Vagina (tissue), 2 donors: ENCODE results near the gene C3orf33. TPM values are rescaled to one million over a fixed set of nuclear protein-coding genes. Genes with fewer than 3 reads are reported as not detected.

Experiments
- DNase-seq, 2 donors: peaks; one replicate each; pipeline ENCODE4 v3.0.0-alpha.2; 2017; ENCODE audit errors: extremely low spot score in 2 of 2
- H3K27ac ChIP-seq: fragments of 200-600 bp; sonication (generic); one replicate; pipeline ENCODE4 v1.5.1; 2019
- H3K27me3 ChIP-seq: fragments of 200-600 bp; sonication (generic); one replicate; pipeline ENCODE4 v1.5.1; 2019
- H3K36me3 ChIP-seq, 2 donors: fragments of 200-600 bp; sonication (generic); one replicate each; pipeline ENCODE4 v1.5.1; 2017 to 2019
- H3K4me1 ChIP-seq: fragments of 200-600 bp; sonication (generic); one replicate; pipeline ENCODE4 v1.5.1; 2019
- H3K4me3 ChIP-seq, 2 donors: fragments of 200-600 bp; sonication (generic); 1 replicate in 1 of 2; 2 replicates in 1 of 2; pipeline ENCODE4 v1.5.1; 2016 to 2019
- H3K9me3 ChIP-seq: fragments of 200-600 bp; sonication (generic); one replicate; pipeline ENCODE4 v1.5.1; 2019
- POLR2A ChIP-seq, 2 donors: fragments of 450-650 bp; IDR thresholded peaks; one replicate each; pipeline ENCODE4 v1.6.1; 2017; ENCODE audit warnings: antibody characterized with exemption in 2 of 2, mild to moderate bottlenecking in 2 of 2, moderate library complexity in 2 of 2
- POLR2AphosphoS5 ChIP-seq, 2 donors: sonication (generic); formaldehyde crosslinking; IDR thresholded peaks; one replicate each; pipeline ENCODE4 v1.9.0; 2017; ENCODE audit warnings: antibody characterized with exemption in 2 of 2, mild to moderate bottlenecking in 2 of 2, low read depth in 1 of 2; ENCODE audit not compliant: insufficient read depth in 1 of 2
- intact Hi-C: fragments of 100-400 bp; cut with DNase I; formaldehyde crosslinking; loops from one replicate; pipeline ENCODE4 v1.15.1; 2023
- total RNA-seq: library from RNA; depleted of rRNA; stranded (reverse); fragments of >200 nt; gene quantifications from one replicate; pipeline ENCODE4 v1.2.3, GENCODE V29; 2016
- TF ChIP-seq, protein P1 (sequence below), 3 experiments: fragments of 450-650 bp in 2 of 3; fragments of 200-600 bp in 1 of 3; sonication (generic) in 1 of 3; IDR thresholded peaks; one replicate each; pipeline ENCODE4 v1.5.1; 2017 to 2019; ENCODE audit warnings: antibody characterized with exemption in 3 of 3, mild to moderate bottlenecking in 2 of 3, moderate library complexity in 2 of 3

C3orf33 gene
- total RNA-seq, 1 donor from 2014 or later = 1.7 TPM

DNA sequence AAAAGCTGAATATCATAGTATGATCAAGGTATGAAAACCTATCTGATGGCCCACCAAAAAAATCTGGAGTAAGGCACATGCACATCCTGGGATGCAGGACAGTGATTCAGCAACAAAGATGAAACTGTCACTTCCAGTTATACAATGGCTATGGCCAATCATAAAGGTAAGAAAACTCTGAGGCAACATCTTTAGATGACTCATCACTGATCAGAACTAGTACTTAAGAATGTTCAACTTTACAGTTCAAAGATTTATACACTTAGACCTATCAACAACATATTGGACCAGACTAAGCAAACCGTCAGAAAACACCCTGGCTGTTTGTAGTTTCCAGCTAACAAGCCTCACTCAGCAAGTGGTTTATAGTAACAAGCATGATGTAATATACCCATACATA, 39.9 kb downstream of the C3orf33 start:
- intact Hi-C loops = no loop called here
- no peak for DNase-seq
- H3K27me3 ChIP-seq = no peaks in the 10 kb centered on the region
- no peaks in the 10 kb centered on the region for H3K9me3 ChIP-seq
- H3K36me3 ChIP-seq = no peaks in the 10 kb centered on the region
- H3K4me1 ChIP-seq = no peaks in the 10 kb centered on the region
- H3K4me3 ChIP-seq = no peak overlapping the region
- TF ChIP-seq POLR2A (IDR thresholded peaks at IDR 0.05) (no peak), POLR2AphosphoS5 (IDR thresholded peaks at IDR 0.05; ENCODE audit: insufficient read depth in 1 of 2, low read depth in 1 of 2) (no peak)
- TF ChIP-seq, protein P1, sequence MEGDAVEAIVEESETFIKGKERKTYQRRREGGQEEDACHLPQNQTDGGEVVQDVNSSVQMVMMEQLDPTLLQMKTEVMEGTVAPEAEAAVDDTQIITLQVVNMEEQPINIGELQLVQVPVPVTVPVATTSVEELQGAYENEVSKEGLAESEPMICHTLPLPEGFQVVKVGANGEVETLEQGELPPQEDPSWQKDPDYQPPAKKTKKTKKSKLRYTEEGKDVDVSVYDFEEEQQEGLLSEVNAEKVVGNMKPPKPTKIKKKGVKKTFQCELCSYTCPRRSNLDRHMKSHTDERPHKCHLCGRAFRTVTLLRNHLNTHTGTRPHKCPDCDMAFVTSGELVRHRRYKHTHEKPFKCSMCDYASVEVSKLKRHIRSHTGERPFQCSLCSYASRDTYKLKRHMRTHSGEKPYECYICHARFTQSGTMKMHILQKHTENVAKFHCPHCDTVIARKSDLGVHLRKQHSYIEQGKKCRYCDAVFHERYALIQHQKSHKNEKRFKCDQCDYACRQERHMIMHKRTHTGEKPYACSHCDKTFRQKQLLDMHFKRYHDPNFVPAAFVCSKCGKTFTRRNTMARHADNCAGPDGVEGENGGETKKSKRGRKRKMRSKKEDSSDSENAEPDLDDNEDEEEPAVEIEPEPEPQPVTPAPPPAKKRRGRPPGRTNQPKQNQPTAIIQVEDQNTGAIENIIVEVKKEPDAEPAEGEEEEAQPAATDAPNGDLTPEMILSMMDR (IDR thresholded peaks at IDR 0.05) = no peak
- no peak overlapping the region for H3K27ac ChIP-seq

DNA sequence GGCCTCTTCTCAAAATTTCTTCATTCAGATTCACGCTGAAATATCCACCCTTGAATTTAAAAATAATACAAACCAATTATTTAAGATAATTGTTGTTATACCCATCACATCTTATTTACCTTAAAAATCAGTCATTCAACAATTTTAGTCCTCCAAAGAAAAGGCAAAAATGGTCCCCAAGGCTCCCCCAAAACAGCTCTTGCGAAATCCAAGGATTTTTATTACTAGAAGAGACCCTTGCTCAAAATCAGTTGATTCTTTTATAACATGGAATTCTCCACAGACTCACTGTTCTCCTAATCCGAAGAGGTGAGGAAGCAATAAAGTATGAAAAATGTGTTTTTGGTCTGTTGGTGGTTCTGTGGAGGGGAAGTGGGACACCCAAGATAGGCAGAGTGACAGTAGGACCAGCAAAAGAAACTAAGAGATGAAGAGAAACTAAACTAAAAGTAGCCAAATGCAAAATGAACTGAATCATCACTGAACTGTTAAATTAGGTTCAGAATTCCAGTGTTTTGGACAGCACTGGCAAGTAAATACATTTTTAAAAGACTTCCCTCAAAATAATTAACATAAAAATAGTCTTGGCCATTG, 42.1 kb downstream of the C3orf33 start:
- Histone ChIP-seq H3K27ac (no peak overlapping the region), H3K27me3 (no peaks in the 10 kb centered on the region), H3K36me3 (no peaks in the 10 kb centered on the region), H3K4me1 (no peaks in the 10 kb centered on the region), H3K4me3 (no peak overlapping the region), H3K9me3 (no peaks in the 10 kb centered on the region)
- intact Hi-C loops = no loop called here
- no peak for DNase-seq
- no peak for TF ChIP-seq POLR2A (IDR thresholded peaks at IDR 0.05)
- no peak for TF ChIP-seq POLR2AphosphoS5 (IDR thresholded peaks at IDR 0.05; ENCODE audit: insufficient read depth in 1 of 2, low read depth in 1 of 2)
- TF ChIP-seq, protein P1 (IDR thresholded peaks at IDR 0.05) = no peak

DNA sequence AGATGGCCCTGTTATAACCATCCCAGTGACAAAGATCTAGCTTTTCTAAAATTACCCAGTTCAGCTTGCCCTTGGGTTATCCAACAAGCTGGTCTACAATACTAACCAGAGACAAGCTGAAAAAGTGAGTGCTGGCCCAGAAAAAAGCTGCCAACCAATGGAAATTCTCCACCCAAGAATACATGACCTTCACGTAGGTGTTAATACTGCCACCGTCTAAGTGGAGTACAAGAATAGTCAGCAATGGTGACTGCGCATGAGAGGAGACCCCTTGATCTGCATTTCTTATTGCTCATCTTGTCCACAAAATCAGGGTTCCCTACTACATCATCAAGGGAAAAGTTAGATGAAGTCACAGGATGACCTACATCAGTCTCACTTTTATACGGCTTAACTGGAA, 45.4 kb downstream of the C3orf33 start:
- no peak for DNase-seq
- H3K9me3 ChIP-seq = no peaks in the 10 kb centered on the region
- no peaks in the 10 kb centered on the region for H3K36me3 ChIP-seq
- no peak overlapping the region for H3K4me3 ChIP-seq
- TF ChIP-seq, protein P1 (IDR thresholded peaks at IDR 0.05) = no peak
- TF ChIP-seq POLR2A (IDR thresholded peaks at IDR 0.05) = no peak
- TF ChIP-seq POLR2AphosphoS5 (IDR thresholded peaks at IDR 0.05; ENCODE audit: insufficient read depth in 1 of 2, low read depth in 1 of 2) = no peak
- no peaks in the 10 kb centered on the region for H3K4me1 ChIP-seq
- intact Hi-C loops = no loop called here
- H3K27me3 ChIP-seq = no peaks in the 10 kb centered on the region
- H3K27ac ChIP-seq = no peak overlapping the region

DNA sequence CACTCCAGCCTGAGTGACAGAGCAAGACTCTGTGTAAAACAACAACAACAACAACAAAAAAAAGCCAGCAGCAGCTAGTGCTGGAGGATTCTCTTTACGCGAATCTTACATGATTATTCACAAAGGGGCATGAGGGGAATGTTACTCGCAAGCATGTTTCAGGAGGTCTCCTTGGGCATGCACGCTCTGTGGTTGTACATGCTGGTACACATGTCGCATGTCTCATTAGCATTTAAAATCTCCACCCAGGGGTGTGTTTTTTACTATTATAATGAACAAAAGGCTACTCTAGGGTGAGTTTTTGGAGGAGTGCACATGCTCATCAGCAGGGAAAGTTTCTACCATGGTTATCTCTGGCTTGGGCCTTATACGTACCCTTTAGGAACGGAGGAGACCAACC, 48.5 kb downstream of the C3orf33 start:
- intact Hi-C loops = no loop called here

More for the DNA sequence above, 48.5 kb downstream of the C3orf33 start:
- TF ChIP-seq POLR2AphosphoS5 (IDR thresholded peaks at IDR 0.05; ENCODE audit: insufficient read depth in 1 of 2, low read depth in 1 of 2) = no peak
- TF ChIP-seq POLR2A (IDR thresholded peaks at IDR 0.05) = no peak
- TF ChIP-seq, protein P1 (IDR thresholded peaks at IDR 0.05) = no peak
- Histone ChIP-seq H3K36me3 (no peaks in the 10 kb centered on the region), H3K4me1 (no peaks in the 10 kb centered on the region), H3K27ac (no peak overlapping the region), H3K9me3 (no peaks in the 10 kb centered on the region), H3K27me3 (no peaks in the 10 kb centered on the region), H3K4me3 (no peak overlapping the region)
- no peak for DNase-seq
